Measurements from ENCODE around the gene OXCT1. TPM values are rescaled to one million over a fixed set of nuclear protein-coding genes. Genes with fewer than 3 reads are reported as not detected.

The OXCT1 gene
- total and polyA plus RNA-seq, 2 of the 13 experiments (the other 11 are each of a cell fraction or from before 2014, with no cell fraction given) = 0.92 to 4.7 TPM

DNA sequence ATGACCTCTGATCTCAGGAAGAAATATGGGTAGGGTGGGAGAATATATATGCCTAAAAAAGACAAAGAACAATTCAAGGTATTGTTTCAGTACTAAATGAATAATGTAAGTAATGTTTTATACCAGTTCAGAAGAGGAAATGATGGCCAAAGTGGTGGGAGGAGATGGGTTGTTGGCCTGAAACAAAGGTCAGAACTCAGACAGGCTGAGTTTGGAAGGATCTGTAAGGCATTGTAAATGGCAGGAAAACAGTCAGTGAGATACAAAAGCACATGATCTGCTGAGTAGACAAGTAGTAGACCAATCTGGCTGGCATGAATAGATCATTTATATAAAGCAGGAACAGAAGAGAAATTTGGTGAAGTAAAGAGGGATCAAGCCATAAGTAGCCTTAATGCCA, 184.0 kb downstream of the OXCT1 start:
- intact Hi-C loops (cut with micrococcal nuclease; ENCODE audit: unreplicated experiment) = no loop called here
- no peak for FAIRE-seq
- H2AFZ ChIP-seq (ENCODE audit: low read length) = no peak overlapping the region
- in situ Hi-C loops (cut with HindIII; ENCODE audit: extremely low pct_ligation_motif_present, low pct_unique_long_range_greater_than_20kb) = no loop called here
- BruUV-seq (replicated peaks) = no TSS peak
- ChIA-PET POLR2A (no interaction called here), CTCF (ENCODE audit: low intra/inter-chr PET ratio, low total read pairs) (no interaction called here)
- H3K4me2 ChIP-seq (ENCODE audit: low read depth, low read length) = no peak overlapping the region
- no peak overlapping the region for H3K27ac ChIP-seq (ENCODE audit: extremely low read length, insufficient read depth, low read length)
- TF ChIP-seq MAFF (IDR thresholded peaks at IDR 0.05; ENCODE audit: low read depth, low read length) (peak; percentile 22; the same call in 1 of the 2 replicates), GLI4 (CRISPR knock-in tag; IDR thresholded peaks at IDR 0.05; ENCODE audit: borderline replicate concordance) (no peak), TAF1 (CRISPR knock-in tag; IDR thresholded peaks at IDR 0.05) (no peak), MAFK (conservative IDR thresholded peaks at IDR 0.05 in 1 of 2, IDR thresholded peaks at IDR 0.05 in 1 of 2; ENCODE audit: low read length in 2 of 2) (peak in 1 of 2 experiments; percentile 43; a peak in 1 of 4 replicates)
- no peaks in the 10 kb centered on the region for H3K9me3 ChIP-seq (ENCODE audit: low read length)
- no peaks in the 10 kb centered on the region for H3K36me3 ChIP-seq (replicated peaks in 1 of 2; ENCODE audit: control insufficient read depth in 1 of 2, insufficient read depth in 2 of 2, low read length in 2 of 2)
- H3K27me3 ChIP-seq (ENCODE audit: control insufficient read depth in 1 of 2, insufficient read depth in 2 of 2, low read length in 2 of 2) = no peaks in the 10 kb centered on the region
- H4K20me1 ChIP-seq (ENCODE audit: insufficient read depth, low read length) = no peaks in the 10 kb centered on the region
- H3K79me2 ChIP-seq (ENCODE audit: insufficient read depth, low read length) = no peaks in the 10 kb centered on the region
- no peak for ATAC-seq
- no peak overlapping the region for H3K4me3 ChIP-seq (replicated peaks in 1 of 3; ENCODE audit: insufficient read depth in 1 of 3, low read depth in 2 of 3, low read length in 3 of 3)
- H3K4me1 ChIP-seq (ENCODE audit: insufficient read depth, low read length) = no peaks in the 10 kb centered on the region
- H3K9ac ChIP-seq (ENCODE audit: insufficient read depth, low read depth, low read length) = no peak overlapping the region
- no peak for DNase-seq (ENCODE audit: low spot score)

DNA sequence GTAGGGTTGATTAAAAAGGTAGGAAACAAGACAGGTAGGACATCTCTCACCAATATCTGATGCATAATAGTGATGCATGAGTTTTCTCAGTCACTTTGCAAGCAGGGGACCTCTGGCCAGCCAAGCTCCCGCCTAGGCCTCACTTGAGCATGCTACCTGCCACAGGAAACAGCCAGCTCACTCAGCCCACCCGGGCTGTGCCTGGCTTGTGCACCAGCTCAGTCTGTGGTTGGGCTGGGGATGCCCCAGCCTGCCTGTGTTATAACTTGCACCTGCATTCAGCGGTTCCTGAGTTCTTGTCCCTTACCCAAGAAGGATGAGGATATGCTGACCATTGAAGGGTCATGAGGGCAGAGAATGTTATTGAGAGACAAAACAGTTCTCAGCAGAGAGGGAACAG, 187.0 kb downstream of the OXCT1 start:
- CTCF ChIA-PET (ENCODE audit: low intra/inter-chr PET ratio, low total read pairs) = no interaction called here
- no peak for FAIRE-seq
- BruUV-seq (replicated peaks) = no TSS peak

More for the DNA sequence above, 187.0 kb downstream of the OXCT1 start:
- H3K4me3 ChIP-seq (replicated peaks in 1 of 3; ENCODE audit: insufficient read depth in 1 of 3, low read depth in 2 of 3, low read length in 3 of 3) = no peak overlapping the region
- 17% methylated on average over 3 of the region's 3 CpGs for WGBS (ENCODE audit: low lambda C conversion rate)
- H3K36me3 ChIP-seq (replicated peaks in 1 of 2; ENCODE audit: control insufficient read depth in 1 of 2, insufficient read depth in 2 of 2, low read length in 2 of 2) = no peaks in the 10 kb centered on the region
- no peaks in the 10 kb centered on the region for H3K4me1 ChIP-seq (ENCODE audit: insufficient read depth, low read length)
- DNase-seq (ENCODE audit: low spot score) (no peak), ATAC-seq (no peak)
- no peak overlapping the region for H3K4me2 ChIP-seq (ENCODE audit: low read depth, low read length)
- POLR2A ChIA-PET = no interaction called here
- no peaks in the 10 kb centered on the region for H4K20me1 ChIP-seq (ENCODE audit: insufficient read depth, low read length)
- intact Hi-C loops (cut with micrococcal nuclease; ENCODE audit: unreplicated experiment) (no loop called here), in situ Hi-C loops (cut with HindIII; ENCODE audit: extremely low pct_ligation_motif_present, low pct_unique_long_range_greater_than_20kb) (no loop called here)
- TF ChIP-seq BRD4 (CRISPR knock-in tag; IDR thresholded peaks at IDR 0.05) (no peak), MYNN (CRISPR knock-in tag; IDR thresholded peaks at IDR 0.05; ENCODE audit: low read depth) (no peak), TARDBP (CRISPR knock-in tag; IDR thresholded peaks at IDR 0.05) (no peak), GLMP (CRISPR knock-in tag; IDR thresholded peaks at IDR 0.05; ENCODE audit: borderline replicate concordance) (no peak), ESRRA (CRISPR knock-in tag; IDR thresholded peaks at IDR 0.05; ENCODE audit: low read depth) (no peak), ZNF75D (CRISPR knock-in tag; IDR thresholded peaks at IDR 0.05; ENCODE audit: borderline replicate concordance) (no peak), MTA1 (CRISPR knock-in tag; IDR thresholded peaks at IDR 0.05; ENCODE audit: borderline replicate concordance) (no peak), PLSCR1 (CRISPR knock-in tag; IDR thresholded peaks at IDR 0.05; ENCODE audit: borderline replicate concordance) (no peak)
- TF ChIP-seq, protein P1, sequence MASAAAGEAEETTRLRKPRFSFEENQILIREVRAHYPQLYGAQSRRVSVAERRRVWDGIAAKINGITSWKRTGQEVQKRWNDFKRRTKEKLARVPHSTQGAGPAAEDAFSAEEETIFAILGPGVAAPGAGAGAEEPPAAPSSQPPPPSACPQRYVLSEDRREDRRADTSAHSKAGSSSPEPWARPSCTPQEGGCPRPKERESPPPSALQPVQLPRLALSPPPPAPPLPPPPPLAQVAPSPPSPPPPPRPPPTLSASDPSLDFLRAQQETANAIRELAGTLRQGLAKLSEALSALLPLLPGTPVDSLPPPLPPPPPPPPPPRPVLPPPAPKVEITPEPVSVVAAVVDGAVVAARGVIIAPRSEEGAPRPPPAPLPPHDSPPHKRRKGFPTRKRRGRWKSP (CRISPR knock-in tag; IDR thresholded peaks at IDR 0.05) = no peak
- TF ChIP-seq, protein P2, sequence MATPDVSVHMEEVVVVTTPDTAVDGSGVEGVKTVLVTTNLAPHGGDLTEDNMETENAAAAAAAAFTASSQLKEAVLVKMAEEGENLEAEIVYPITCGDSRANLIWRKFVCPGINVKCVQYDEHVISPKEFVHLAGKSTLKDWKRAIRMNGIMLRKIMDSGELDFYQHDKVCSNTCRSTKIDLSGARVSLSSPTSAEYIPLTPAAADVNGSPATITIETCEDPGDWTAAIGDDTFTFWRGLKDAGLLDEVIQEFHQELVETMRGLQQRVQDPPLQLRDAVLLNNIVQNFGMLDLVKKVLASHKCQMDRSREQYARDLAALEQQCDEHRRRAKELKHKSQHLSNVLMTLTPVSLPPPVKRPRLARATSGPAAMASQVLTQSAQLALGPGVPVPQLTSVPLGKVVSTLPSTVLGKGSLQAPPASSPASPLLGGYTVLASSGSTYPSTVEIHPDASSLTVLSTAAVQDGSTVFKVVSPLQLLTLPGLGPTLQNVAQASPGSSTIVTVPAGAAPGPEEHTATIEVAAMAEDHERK (CRISPR knock-in tag; IDR thresholded peaks at IDR 0.05; ENCODE audit: low read depth) = no peak
- no peak overlapping the region for H2AFZ ChIP-seq (ENCODE audit: low read length)
- no peak overlapping the region for H3K27ac ChIP-seq (ENCODE audit: extremely low read length, insufficient read depth, low read length)
- H3K27me3 ChIP-seq (ENCODE audit: control insufficient read depth in 1 of 2, insufficient read depth in 2 of 2, low read length in 2 of 2) = no peaks in the 10 kb centered on the region
- no peaks in the 10 kb centered on the region for H3K79me2 ChIP-seq (ENCODE audit: insufficient read depth, low read length)
- H3K9ac ChIP-seq (ENCODE audit: insufficient read depth, low read depth, low read length) = no peak overlapping the region
- no peaks in the 10 kb centered on the region for H3K9me3 ChIP-seq (ENCODE audit: low read length)
